DND-41 (cell line): ENCODE data around the gene SFXN2.

Experiments
- CTCF ChIP-seq: IDR thresholded peaks from 2 replicates; pipeline ENCODE4 v1.5.1; 2012; ENCODE audit warnings: borderline replicate concordance, low read length, moderate library complexity, mild to moderate bottlenecking; ENCODE audit not compliant: poor library complexity, severe bottlenecking; ENCODE audit errors: extremely low read depth
- EZH2 ChIP-seq: IDR thresholded peaks from 3 replicates; pipeline ENCODE4 v1.6.1; 2012; ENCODE audit warnings: borderline replicate concordance, low read depth, mild to moderate bottlenecking, moderate library complexity, low read length, inconsistent platforms; ENCODE audit not compliant: severe bottlenecking

- TF ChIP-seq EZH2 = no peak
- no peak for TF ChIP-seq CTCF
Measured at GRCh38 chr10:102670065-102670670, 44.3 kb upstream of the SFXN2 start.
